Loucy (cell line): ENCODE results near the gene CCDC88C.

Experiments
- EZH2phosphoT487 ChIP-seq: fragments of 200-600 bp; IDR thresholded peaks from 2 replicates; pipeline ENCODE4 v1.6.1; 2018; ENCODE audit warnings: antibody characterized with exemption, mild to moderate bottlenecking, moderate library complexity, borderline replicate concordance
- TF ChIP-seq, protein P1 (sequence below): fragments of 200-600 bp; sonication (generic); conservative IDR thresholded peaks from 2 replicates; pipeline ENCODE4 v1.5.1; 2014; ENCODE audit warnings: mild to moderate bottlenecking, antibody characterized with exemption, low read length

DNA sequence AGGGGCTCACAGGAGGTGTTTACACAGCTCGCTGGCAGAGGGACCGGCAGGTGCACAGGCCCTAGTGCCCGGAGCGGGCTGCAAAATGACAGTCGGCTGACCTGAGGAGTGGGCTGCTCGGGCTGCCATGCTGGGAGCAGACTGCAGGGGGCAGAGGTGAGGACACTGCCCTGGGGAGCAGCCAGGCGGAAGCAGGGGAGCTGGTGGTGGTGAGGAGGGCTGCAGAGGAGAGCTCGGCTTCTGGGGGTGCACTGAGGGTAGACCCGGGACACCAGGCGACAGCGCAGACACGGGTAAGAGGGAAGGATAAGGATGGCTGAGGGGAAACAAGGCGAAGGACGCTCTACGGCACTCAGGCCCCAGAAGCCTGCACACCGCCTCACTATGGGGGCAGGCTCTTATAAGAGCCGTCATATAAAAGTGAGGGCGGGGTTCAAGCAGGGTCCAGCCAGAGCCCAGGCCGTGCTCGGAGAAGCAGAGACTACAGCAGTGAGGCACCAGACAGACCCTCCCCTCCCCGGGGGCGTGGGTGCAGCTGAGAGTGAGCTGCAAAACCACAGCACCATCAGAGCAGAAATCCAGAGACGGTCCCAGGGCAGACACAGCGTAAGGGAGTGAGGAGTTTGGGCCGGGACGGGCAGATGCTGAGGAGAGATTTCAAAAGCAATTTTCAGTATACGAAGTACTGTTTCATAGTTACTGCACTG lies 62.5 kb downstream of the CCDC88C start:
- TF ChIP-seq, protein P1, sequence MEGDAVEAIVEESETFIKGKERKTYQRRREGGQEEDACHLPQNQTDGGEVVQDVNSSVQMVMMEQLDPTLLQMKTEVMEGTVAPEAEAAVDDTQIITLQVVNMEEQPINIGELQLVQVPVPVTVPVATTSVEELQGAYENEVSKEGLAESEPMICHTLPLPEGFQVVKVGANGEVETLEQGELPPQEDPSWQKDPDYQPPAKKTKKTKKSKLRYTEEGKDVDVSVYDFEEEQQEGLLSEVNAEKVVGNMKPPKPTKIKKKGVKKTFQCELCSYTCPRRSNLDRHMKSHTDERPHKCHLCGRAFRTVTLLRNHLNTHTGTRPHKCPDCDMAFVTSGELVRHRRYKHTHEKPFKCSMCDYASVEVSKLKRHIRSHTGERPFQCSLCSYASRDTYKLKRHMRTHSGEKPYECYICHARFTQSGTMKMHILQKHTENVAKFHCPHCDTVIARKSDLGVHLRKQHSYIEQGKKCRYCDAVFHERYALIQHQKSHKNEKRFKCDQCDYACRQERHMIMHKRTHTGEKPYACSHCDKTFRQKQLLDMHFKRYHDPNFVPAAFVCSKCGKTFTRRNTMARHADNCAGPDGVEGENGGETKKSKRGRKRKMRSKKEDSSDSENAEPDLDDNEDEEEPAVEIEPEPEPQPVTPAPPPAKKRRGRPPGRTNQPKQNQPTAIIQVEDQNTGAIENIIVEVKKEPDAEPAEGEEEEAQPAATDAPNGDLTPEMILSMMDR: peak; percentile 67
- no peak for TF ChIP-seq EZH2phosphoT487
